HG03558 (cell line): ENCODE data around the gene GSTM3.
"Not testable (repeated sequence)": the region's sequence is repeated elsewhere in the genome, so short reads cannot be mapped to it uniquely, and the experiment has no call there.

Experiments used
- ATAC-seq: cut with Tn5 transposase; IDR thresholded peaks from one replicate; pipeline ENCODE4 v1.9.1; 2021; ENCODE audit warnings: moderate number of reproducible peaks; ENCODE audit not compliant: unreplicated experiment; ENCODE audit errors: extremely low read depth

Gene GSTM3

DNA sequence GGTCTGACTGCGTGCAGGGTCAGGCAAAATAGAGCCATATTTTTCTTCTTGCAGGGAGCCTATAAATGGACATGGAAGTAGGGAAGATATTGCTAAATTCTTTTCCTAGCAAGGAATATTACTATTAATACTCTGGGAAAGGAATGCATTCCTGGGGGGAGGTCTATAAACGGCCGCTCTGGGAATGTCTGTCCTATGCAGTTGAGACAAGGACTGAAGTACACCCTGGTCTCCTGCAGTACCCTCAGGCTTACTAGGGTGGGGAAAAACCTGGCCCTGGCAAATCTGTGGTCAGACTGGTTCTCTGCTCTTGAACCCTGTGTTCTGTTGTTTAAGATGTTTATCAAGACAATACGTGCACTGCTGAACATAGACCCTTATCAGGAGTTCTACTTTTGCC is 31.9 kb downstream of the GSTM3 start:
- ATAC-seq = not testable (repeated sequence)

DNA sequence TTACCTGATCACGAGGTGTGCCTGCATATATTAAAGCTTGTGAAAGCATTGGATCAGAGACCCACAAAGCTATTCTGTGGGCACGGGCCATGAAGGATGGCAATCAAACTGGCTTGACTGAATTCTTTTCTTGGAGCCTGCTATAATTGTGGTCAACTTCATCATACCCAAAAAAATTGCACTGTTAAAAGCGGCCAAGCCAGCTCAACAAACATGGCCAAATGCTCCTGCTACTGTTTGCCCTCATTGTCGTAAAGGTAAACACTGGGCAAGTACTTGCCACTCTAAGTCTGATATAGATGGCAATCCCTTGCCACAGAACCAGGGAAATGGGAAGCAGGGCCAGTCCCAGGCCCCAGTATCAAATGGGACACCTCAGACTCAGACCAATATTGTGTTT is 35.4 kb downstream of the GSTM3 start:
- ATAC-seq = no peak

GRCh38 chr1:109704173-109704572 is 36.7 kb downstream of the GSTM3 start:
- no peak for ATAC-seq

DNA sequence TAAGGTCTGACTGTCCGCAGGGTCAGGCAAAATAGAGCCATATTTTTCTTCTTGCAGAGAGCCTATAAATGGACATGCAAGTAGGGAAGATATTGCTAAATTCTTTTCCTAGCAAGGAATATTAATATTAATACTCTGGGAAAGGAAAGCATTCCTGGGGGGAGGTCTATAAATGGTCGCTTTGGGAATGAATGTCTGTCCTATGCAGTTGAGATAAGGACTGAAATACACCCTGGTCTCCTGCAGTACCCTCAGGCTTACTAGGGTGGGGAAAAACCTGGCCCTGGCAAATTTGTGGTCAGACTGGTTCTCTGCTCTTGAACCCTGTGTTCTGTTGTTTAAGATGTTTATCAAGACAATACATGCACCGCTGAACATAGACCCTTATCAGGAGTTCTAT is 37.9 kb downstream of the GSTM3 start:
- ATAC-seq = not testable (repeated sequence)

DNA sequence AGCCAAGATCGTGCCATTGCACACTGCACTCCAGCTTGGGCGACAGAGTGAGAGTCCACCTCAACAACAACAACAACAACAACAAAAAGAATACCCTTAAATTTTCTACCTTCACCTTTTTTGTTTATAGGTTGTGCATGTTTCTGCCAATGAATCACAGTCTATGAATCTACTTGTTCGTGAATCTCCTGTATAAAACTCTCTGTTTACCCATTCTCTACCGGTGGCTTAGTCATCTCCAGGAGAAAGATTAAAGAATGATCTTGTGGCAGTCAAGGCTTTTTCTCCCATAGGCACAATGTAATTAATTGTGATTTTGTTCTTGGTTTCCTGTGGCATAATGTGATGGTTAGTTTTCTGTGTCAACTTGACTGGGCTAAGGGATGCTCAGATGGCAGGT is 43.0 kb downstream of the GSTM3 start:
- not testable (repeated sequence) for ATAC-seq

DNA sequence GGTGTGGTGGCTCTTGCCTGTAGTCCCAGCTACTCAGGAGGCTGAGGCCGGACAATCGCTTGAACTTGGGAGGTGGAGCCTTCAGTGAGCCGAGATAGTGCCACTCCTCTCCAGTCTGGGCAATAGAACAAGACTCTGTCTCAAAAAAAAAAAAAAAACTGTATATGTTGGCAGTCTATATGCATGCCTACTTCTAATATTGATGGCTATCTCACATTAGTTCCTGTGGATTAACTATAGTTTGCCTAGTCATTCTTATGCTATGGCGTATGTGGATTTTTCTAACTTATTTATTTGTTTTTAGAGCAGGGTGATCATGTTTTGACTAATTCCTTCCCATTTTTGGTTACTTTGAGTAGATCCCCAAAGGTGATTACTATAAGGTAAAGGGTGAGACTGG is 43.8 kb downstream of the GSTM3 start:
- no peak for ATAC-seq

- ATAC-seq = not testable (repeated sequence)
Observed at GRCh38 chr1:109695138-109695537, 45.7 kb downstream of the GSTM3 start.

DNA sequence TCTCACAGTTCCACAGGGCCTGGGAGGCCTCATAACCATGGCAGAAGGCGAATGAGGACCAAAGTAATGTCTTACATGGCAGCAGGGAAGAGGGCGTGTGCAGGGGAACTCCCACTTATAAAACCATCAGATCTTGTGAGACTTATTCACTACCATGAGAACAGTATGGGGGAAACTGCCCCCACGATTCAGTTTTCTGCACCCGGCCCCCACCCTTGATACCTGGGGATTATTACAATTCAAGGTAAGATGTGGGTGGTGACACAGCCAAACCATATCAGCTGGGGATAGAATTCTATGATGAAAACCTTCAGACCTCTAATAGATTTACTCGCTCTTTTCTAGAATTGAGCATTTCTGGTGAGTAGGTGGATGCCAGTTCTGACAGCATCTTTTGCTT is 46.4 kb downstream of the GSTM3 start:
- ATAC-seq = not testable (repeated sequence)

- no peak for ATAC-seq
Observed at GRCh38 chr1:109691759-109692158, 49.1 kb downstream of the GSTM3 start.

- no peak for ATAC-seq
Observed at GRCh38 chr1:109689844-109690405, 50.9 kb downstream of the GSTM3 start.

GRCh38 chr1:109687641-109688499 is 53.0 kb downstream of the GSTM3 start, which contains the start of gene GSTM1:
GSTM1 (plus strand) TSS chr1:109687817; CDS start chr1:109687874, 57 bp downstream.
- no peak for ATAC-seq

DNA sequence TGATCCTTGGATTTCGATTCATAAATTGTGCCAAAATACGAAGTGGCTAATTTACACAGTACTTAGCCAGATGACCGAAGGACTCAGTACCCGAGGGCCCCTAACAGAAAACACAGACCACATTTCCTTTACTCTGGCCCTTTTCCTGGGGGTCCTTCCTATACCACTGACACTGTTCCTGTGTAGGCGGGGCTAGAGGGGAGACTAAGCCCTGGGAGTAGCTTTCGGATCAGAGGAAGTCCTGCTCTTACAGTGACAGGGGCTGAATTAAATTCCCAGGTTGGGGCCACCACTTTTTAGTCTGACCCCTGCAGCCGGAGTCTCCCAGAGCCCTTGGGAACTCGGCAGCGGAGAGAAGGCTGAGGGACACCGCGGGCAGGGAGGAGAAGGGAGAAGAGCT is 53.7 kb downstream of the GSTM3 start:
- not testable (repeated sequence) for ATAC-seq

GRCh38 chr1:109685890-109686289 is 54.9 kb downstream of the GSTM3 start:
- not testable (repeated sequence) for ATAC-seq

GRCh38 chr1:109685399-109685798 is 55.4 kb downstream of the GSTM3 start:
- ATAC-seq = not testable (repeated sequence)

GRCh38 chr1:109684777-109685176 is 56.1 kb downstream of the GSTM3 start:
- ATAC-seq = not testable (repeated sequence)
